Adipocyte (in vitro differentiated cells): Measurements from ENCODE around the gene GLA.

Source experiments
- DNase-seq: peaks from one replicate; pipeline ENCODE4 v3.0.0-alpha.2; 2015; ENCODE audit warnings: low read depth
- H3K27me3 ChIP-seq: replicated peaks from 2 replicates; pipeline ENCODE4 v1.7.0; 2013; ENCODE audit warnings: mild to moderate bottlenecking, low read length, moderate library complexity; ENCODE audit not compliant: control insufficient read depth, insufficient read depth
- H3K36me3 ChIP-seq: 2 replicates; pipeline ENCODE4 v1.7.0; 2013; ENCODE audit warnings: low read length, mild to moderate bottlenecking, moderate library complexity; ENCODE audit not compliant: control insufficient read depth, insufficient read depth, severe bottlenecking
- H3K4me1 ChIP-seq: 2 replicates; pipeline ENCODE4 v1.7.0; 2013; ENCODE audit warnings: mild to moderate bottlenecking, low read length, moderate library complexity; ENCODE audit not compliant: control insufficient read depth, insufficient read depth
- H3K4me3 ChIP-seq: 2 replicates; pipeline ENCODE4 v1.7.0; 2013; ENCODE audit warnings: mild to moderate bottlenecking, low read length, moderate library complexity
- H3K9ac ChIP-seq: 2 replicates; pipeline ENCODE4 v1.7.0; 2013; ENCODE audit warnings: mild to moderate bottlenecking, low read length, moderate library complexity
- H3K9me3 ChIP-seq: 2 replicates; pipeline ENCODE4 v1.7.0; 2013; ENCODE audit warnings: mild to moderate bottlenecking, low read length, moderate library complexity; ENCODE audit not compliant: control insufficient read depth

GLA gene

DNA sequence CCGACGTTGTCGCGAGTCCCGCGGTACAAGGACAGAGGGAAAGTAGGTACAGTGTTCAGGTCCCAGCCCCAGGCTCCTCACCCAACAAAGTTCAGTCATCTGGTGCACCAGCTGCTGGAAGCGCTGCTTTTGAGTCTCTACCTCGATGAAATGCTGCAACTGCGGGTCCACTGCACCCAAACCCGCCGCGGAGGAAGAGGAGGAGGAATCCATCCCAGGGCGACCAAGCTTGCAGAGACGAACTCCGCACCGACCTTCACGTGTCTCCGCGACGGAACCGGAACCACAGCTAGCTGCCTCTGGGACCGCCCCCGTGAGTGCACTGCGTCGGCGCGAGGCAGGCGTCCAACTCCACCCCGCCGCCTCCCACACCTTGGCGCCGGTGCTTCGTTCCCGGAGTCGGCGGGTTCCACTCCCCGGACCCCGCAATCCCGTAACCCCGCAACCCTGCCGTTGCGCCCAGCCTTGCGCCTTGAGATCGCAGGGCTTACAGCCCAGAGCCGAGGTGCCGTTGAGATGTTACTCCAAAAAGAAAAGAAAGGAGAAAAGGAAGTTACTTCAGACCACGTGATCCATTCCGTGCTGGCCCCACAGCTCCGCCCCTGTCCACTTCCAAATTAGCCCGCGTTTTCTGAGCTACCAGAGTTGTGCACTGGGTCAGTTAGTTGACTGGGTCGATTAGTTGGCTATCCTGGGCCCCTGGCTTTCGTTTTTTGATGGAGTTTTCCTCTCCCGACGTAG lies 59.1 kb downstream of the GLA start, which contains the start of gene TIMM8A:
Gene TIMM8A, minus strand, starts transcription at position 291 of the 741 bp plus-strand sequence. Its CDS starts 78 bp downstream, at position 213.
- DNase-seq: peak; percentile 87
- peaks cover 2% of the 10 kb centered on the region for H3K9me3 ChIP-seq
- H3K4me1 ChIP-seq: peaks cover 9% of the 10 kb centered on the region
- H3K4me3 ChIP-seq: peak within 1 kb of the TSS; percentile 92
- peaks cover 10% of the 10 kb centered on the region for H3K36me3 ChIP-seq
- H3K27me3 ChIP-seq: no peaks in the 10 kb centered on the region
- H3K9ac ChIP-seq: peak within 1 kb of the TSS; percentile 89

GRCh38 chrX:101347859-101348451 lies 59.8 kb downstream of the GLA start:
- Histone ChIP-seq H3K9ac (peak overlapping the region; percentile 89), H3K36me3 (peaks cover 10% of the 10 kb centered on the region), H3K9me3 (peaks cover 2% of the 10 kb centered on the region), H3K4me3 (peak overlapping the region; percentile 92), H3K4me1 (peaks cover 9% of the 10 kb centered on the region), H3K27me3 (no peaks in the 10 kb centered on the region)
- DNase-seq: peak; percentile 46
